ENCODE measurements around the gene CLIP2.
"Not testable (repeated sequence)": the region's sequence is repeated elsewhere in the genome, so short reads cannot be mapped to it uniquely, and the experiment has no call there.

- TF ChIP-seq POLR2A (IDR thresholded peaks at IDR 0.05; ENCODE audit: extremely low read depth, insufficient read length); CTCF (IDR thresholded peaks at IDR 0.05; ENCODE audit: low read depth, low read length); MYC (IDR thresholded peaks at IDR 0.05; ENCODE audit: low read depth, low read length); MAX (IDR thresholded peaks at IDR 0.05; ENCODE audit: low read depth, low read length): not testable (repeated sequence)
Measured at GRCh38 chr7:74322892-74323291, 33.7 kb downstream of the CLIP2 start.

Data from NB4 (cell line).